ENCODE data around the gene RCBTB1.

- TF ChIP-seq YY1 (IDR thresholded peaks at IDR 0.05; ENCODE audit: insufficient read depth, insufficient read length) = no peak
- no peak for TF ChIP-seq SUZ12 (IDR thresholded peaks at IDR 0.05; ENCODE audit: extremely low read depth, insufficient read depth, insufficient read length)
- no peak for TF ChIP-seq ZNF274 (IDR thresholded peaks at IDR 0.05; ENCODE audit: low read depth, low read length)
These were observed 42.7 kb upstream of the RCBTB1 start, which contains the start of gene ARL11 for GRCh38 chr13:49627831-49628652.
